HG03521 (cell line): Measurements from ENCODE around the gene TUBGCP5.

Source experiments
- ATAC-seq: cut with Tn5 transposase; IDR thresholded peaks from one replicate; pipeline ENCODE4 v1.9.1; 2021; ENCODE audit warnings: mild to moderate bottlenecking, moderate library complexity; ENCODE audit not compliant: unreplicated experiment

The TUBGCP5 gene

DNA sequence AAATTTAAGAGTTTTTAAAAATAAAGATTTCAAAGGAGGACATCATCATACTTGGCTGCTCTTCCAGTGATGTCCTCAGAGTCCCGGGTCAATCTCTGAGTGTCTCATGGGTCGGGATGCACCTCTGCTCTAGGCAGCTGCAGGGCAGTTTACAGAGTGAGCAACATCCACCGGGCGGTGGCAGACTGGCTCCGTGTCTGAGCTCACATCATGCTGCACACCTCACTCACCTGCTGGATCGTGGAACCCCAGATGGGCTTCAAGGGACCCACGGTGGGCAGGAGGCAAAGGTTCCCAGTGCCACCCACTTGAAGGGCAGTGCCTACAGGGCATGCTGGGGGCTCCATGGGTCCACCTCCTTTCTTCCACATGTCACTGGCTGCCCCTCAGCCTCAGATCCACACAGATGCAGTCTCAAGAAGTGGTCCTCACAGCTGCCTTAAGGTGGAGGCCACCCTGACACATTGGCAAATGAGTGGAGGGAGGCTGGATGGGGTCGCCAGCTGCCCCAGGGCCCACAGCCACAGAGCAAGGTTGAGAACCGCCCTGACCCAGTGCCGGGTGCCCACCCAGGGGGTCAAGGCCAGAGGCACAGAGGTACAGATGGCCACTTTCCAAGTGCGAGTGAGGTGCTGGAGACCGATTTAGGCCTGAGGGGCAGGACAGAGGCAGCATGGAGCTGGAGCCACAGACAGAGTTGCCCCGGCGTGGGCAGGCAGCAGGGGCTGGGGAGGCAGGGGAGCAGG lies 84.4 kb downstream of the TUBGCP5 start:
- ATAC-seq: no peak

- no peak for ATAC-seq
Observed at GRCh38 chr15:22954326-22954725, 85.0 kb downstream of the TUBGCP5 start.

- ATAC-seq: no peak
Observed at GRCh38 chr15:22952796-22953579, 86.4 kb downstream of the TUBGCP5 start.

- ATAC-seq: no peak
Observed at GRCh38 chr15:22951381-22952280, 87.7 kb downstream of the TUBGCP5 start.

DNA sequence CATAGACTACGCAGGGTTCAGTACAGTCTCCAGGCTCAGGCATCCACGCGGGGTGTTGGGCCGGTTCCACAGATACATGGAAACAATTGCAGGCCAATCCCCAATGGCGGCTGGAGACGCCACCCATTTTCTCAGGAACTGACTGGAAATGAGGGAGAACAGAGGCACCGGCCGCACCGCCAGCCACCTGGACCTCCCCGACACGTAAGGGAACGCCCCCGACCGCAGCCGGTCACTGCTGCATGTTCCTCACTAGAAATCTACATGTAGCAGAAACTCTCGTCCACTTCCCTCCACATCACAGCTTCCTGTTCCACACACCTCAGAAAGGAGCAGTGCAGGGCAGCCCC lies 88.4 kb downstream of the TUBGCP5 start:
- no peak for ATAC-seq

DNA sequence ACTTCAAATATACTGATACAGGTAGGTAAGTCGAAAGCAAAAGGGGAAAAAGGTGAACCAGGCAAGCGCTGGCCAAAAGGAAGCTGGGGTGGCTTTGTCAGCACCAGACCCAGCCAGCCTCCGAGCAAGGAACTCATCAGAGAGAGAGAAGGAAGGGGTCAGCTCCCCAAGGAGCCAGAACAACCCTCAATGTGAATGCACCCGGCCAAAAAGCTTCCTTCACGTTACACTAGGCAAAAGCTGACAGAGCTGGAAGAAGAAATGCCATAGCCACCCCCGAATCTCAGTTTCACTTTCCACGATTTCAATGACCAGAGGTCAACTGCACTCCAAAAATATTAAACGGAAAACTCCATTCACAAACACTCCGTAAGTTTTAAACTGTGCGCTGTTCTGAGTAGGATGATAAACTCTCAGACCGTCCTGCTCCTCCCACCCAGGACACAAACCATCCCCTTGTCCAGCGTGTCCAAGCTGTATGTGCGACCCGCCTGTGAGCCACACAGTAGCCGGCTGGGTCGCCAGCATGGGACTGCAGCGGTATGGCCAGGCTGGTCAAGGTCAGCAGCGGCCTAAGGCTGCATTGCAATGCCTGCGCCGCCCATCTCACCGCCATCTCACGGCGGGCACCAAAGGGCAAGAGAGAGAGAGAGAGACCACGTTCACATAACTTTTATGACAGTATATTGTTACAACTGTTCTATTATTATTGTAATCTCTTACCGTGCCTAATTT lies 88.9 kb downstream of the TUBGCP5 start:
- no peak for ATAC-seq
